K562 (cell line): Measurements from ENCODE around the gene ZNF169. TPM values are rescaled to one million over a fixed set of nuclear protein-coding genes. Genes with fewer than 3 reads are reported as not detected.

Source experiments
- ATAC-seq: fragments of 200-7000 bp; cut with Tn5 transposase; 3 replicates; pipeline ENCODE4 v1.9.1; 2020; ENCODE audit warnings: moderate library complexity
- BruUV-seq: library from RNA; stranded (reverse); fragments of 400-500 nt; replicated peaks from 2 replicates; lab custom pipeline; 2021; lab: Mats Ljungman, UMichigan
- CTCF ChIA-PET: fragments of 300-600 bp; formaldehyde crosslinking; extraction: SDS; loops from one replicate; lab custom pipeline; 2021; ENCODE audit warnings: low intra/inter-chr PET ratio; lab: Yijun Ruan, JAX
- POLR2A ChIA-PET: fragments of 300-600, 350-650 bp; sonication (Branson Sonifier 250); formaldehyde crosslinking; extraction: SDS; loops from one replicate; lab custom pipeline; 2021; ENCODE audit warnings: antibody characterized with exemption, inconsistent platforms; lab: Yijun Ruan, JAX
- DNase-seq, 4 experiments: peaks; one replicate each; pipeline versions ENCODE4 v3.0.0 to v3.0.0-alpha.2; 2011 to 2018; ENCODE audit warnings: low spot score in 3 of 4, mixed read lengths in 3 of 4; ENCODE audit errors: extremely low read depth in 1 of 4
- FAIRE-seq: peaks from 2 replicates; lab custom pipeline; 2011; peaks lifted over from hg19 to GRCh38; lab: Jason Lieb, UNC
- H2AFZ ChIP-seq: 2 replicates; pipeline ENCODE4 v1.6.0; 2011; ENCODE audit warnings: low read depth, low read length, control low read depth, inconsistent platforms
- H3K27ac ChIP-seq: fragments of 200-600 bp; 3 replicates; pipeline ENCODE4 v1.8.0; 2011; ENCODE audit warnings: low read depth, mild to moderate bottlenecking, control low read depth, inconsistent platforms, low read length, moderate library complexity, mixed read lengths; ENCODE audit errors: extremely low read depth
- H3K27me3 ChIP-seq, 2 experiments: fragments of 300-600 bp in 1 of 2; 2 replicates in 1 of 2; 3 replicates in 1 of 2; pipeline versions ENCODE4 v1.6.0 to v1.8.0; 2011; ENCODE audit warnings: inconsistent platforms in 2 of 2, low read length in 2 of 2, mild to moderate bottlenecking in 1 of 2, mixed read lengths in 1 of 2, moderate library complexity in 1 of 2; ENCODE audit not compliant: control insufficient read depth in 2 of 2, insufficient read depth in 2 of 2
- H3K36me3 ChIP-seq: fragments of 300-600 bp; 3 replicates; pipeline ENCODE4 v1.8.0; 2011; ENCODE audit warnings: mild to moderate bottlenecking, low read length, inconsistent platforms; ENCODE audit not compliant: control insufficient read depth, insufficient read depth
- H3K4me1 ChIP-seq, 2 experiments: fragments of 200-600 bp in 1 of 2; replicated peaks in 1 of 2; 2 replicates in 1 of 2; 3 replicates in 1 of 2; pipeline versions ENCODE4 v1.5.1 to v1.8.0; 2011; ENCODE audit warnings: inconsistent platforms in 2 of 2, low read length in 2 of 2, mild to moderate bottlenecking in 1 of 2, mixed read lengths in 1 of 2, moderate library complexity in 1 of 2; ENCODE audit not compliant: control insufficient read depth in 2 of 2, insufficient read depth in 2 of 2
- H3K4me2 ChIP-seq: 2 replicates; pipeline ENCODE4 v1.6.1; 2011; ENCODE audit warnings: low read length, control low read depth, inconsistent platforms, mixed read lengths; ENCODE audit not compliant: insufficient read depth
- H3K4me3 ChIP-seq: fragments of 200-600 bp; sonication (generic), shearing (Covaris generic); 2 replicates; pipeline ENCODE4 v1.5.1; 2016; ENCODE audit warnings: control low read depth, inconsistent platforms
- H3K79me2 ChIP-seq: fragments of 200-600 bp; 3 replicates; pipeline ENCODE4 v1.8.0; 2011; ENCODE audit warnings: low read length, inconsistent platforms; ENCODE audit not compliant: control insufficient read depth, insufficient read depth
- H3K9ac ChIP-seq, 2 experiments: 2 replicates each; pipeline versions ENCODE4 v1.6.0 to v1.6.1; 2011; ENCODE audit warnings: low read depth in 2 of 2, low read length in 2 of 2, control low read depth in 1 of 2, inconsistent platforms in 1 of 2, mild to moderate bottlenecking in 1 of 2, mixed read lengths in 1 of 2; ENCODE audit not compliant: insufficient read depth in 1 of 2
- H3K9me1 ChIP-seq: one replicate; pipeline ENCODE4 v1.6.0; 2011; ENCODE audit warnings: inconsistent platforms, mild to moderate bottlenecking, low read length, moderate library complexity; ENCODE audit not compliant: control insufficient read depth, insufficient read depth
- H3K9me3 ChIP-seq: replicated peaks from 2 replicates; pipeline ENCODE4 v1.5.1; 2011; ENCODE audit warnings: low read depth, low read length, inconsistent platforms; ENCODE audit not compliant: control insufficient read depth, insufficient read depth
- H4K20me1 ChIP-seq: replicated peaks from 2 replicates; pipeline ENCODE4 v1.6.1; 2011; ENCODE audit warnings: low read length, inconsistent platforms, mixed read lengths; ENCODE audit not compliant: control insufficient read depth, insufficient read depth
- ATF3 ChIP-seq, 2 experiments: fragments of 450-650 bp in 1 of 2; sonication (generic) in 1 of 2; formaldehyde crosslinking in 1 of 2; IDR thresholded peaks in 1 of 2; conservative IDR thresholded peaks in 1 of 2; 2 replicates each; pipeline versions ENCODE4 v1.6.1 to v1.8.1; 2016 to 2023; ENCODE audit warnings: mild to moderate bottlenecking in 2 of 2, moderate library complexity in 2 of 2, inconsistent platforms in 1 of 2, missing genetic modification reagents in 1 of 2
- C11orf30 ChIP-seq: fragments of 450-650 bp; IDR thresholded peaks from 2 replicates; pipeline ENCODE4 v1.6.1; 2016; ENCODE audit warnings: low read depth, mild to moderate bottlenecking
- FOSL1 ChIP-seq: fragments of 200-800 bp; sonication (Bioruptor generic); conservative IDR thresholded peaks from 2 replicates; pipeline ENCODE4 v1.6.1; 2016; ENCODE audit warnings: missing genetic modification characterization, missing compliant biosample characterization
- JUND ChIP-seq, 2 experiments: IDR thresholded peaks; 2 replicates in 1 of 2; 3 replicates in 1 of 2; pipeline ENCODE4 v1.6.1; 2011; ENCODE audit warnings: borderline replicate concordance in 2 of 2, low read depth in 2 of 2, low read length in 2 of 2, improper control_type of control experiment in 1 of 2, missing biosample characterization in 1 of 2, missing genetic modification characterization in 1 of 2, missing genetic modification reagents in 1 of 2
- MEIS2 ChIP-seq: fragments of 450-650 bp; IDR thresholded peaks from 2 replicates; pipeline ENCODE4 v1.6.1; 2014; ENCODE audit warnings: mild to moderate bottlenecking; ENCODE audit not compliant: partially characterized antibody
- PKNOX1 ChIP-seq: fragments of 450-650 bp; IDR thresholded peaks from 2 replicates; pipeline ENCODE4 v1.6.1; 2016
- WGBS: fragments of 100-300 bp; shearing (Covaris generic); methylation state at CpG from one replicate; pipeline ENCODE4 v1.1.6; 2016; ENCODE audit warnings: low coverage, mixed read lengths; ENCODE audit not compliant: insufficient coverage; ENCODE audit errors: missing lambda C conversion rate; 5-methylcytosine and 5-hydroxymethylcytosine counted together
- in situ Hi-C: fragments of 300-500 bp; cut with MboI; formaldehyde crosslinking; loops from 4 replicates; pipeline ENCODE4 v1.15.0; 2018; ENCODE audit warnings: inconsistent platforms, mixed read lengths
- intact Hi-C: fragments of 100-400 bp; cut with micrococcal nuclease; formaldehyde crosslinking; loops from 2 replicates; pipeline ENCODE4 v1.14.2; 2022
- polyA plus RNA-seq, 8 experiments: library from polyadenylated mRNA; depleted of rRNA in 4 of 8; stranded (reverse) in 5 of 8; unstranded in 3 of 8; fragments of >200 nt; fragmentation: Nextera tagmentation in 2 of 8; fragmentation: Illumina TruSeq in 1 of 8; extraction: Ambion mirVana in 2 of 8; extraction: Trizol in 1 of 8; gene quantifications; 2 replicates each; pipeline versions ENCODE4 v1.2.1 to v1.2.3, GENCODE V29; 2011 to 2014; ENCODE audit warnings: inconsistent platforms in 1 of 8, missing spikeins in 1 of 8
- total RNA-seq, 7 experiments: library from RNA; depleted of rRNA in 6 of 7; stranded (reverse); fragments of >200 nt in 6 of 7; fragmentation: Illumina TruSeq in 2 of 7; extraction: Trizol in 2 of 7; gene quantifications; 2 replicates each; pipeline versions ENCODE4 v1.2.1 to v1.2.3, GENCODE V29; 2011 to 2021; ENCODE audit warnings: low replicate concordance in 1 of 7
- TF ChIP-seq, protein P1 (sequence below): sonication (generic); formaldehyde crosslinking; IDR thresholded peaks from 2 replicates; pipeline ENCODE4 v1.8.1; 2022; ENCODE audit warnings: missing genetic modification reagents
- TF ChIP-seq, protein P2 (sequence below): fragments of 250-450 bp; sonication (Bioruptor Pico); IDR thresholded peaks from 2 replicates; pipeline ENCODE4 v1.4.0; 2020; ENCODE audit warnings: mild to moderate bottlenecking, moderate library complexity, borderline replicate concordance

ZNF169 gene
- total and polyA plus RNA-seq, 9 of the 15 experiments (the other 6 are each of a cell fraction or from before 2014, with no cell fraction given) = 2.0 to 16.2 (median 5.6) TPM

GRCh38 chr9:94222870-94223269 is 36.2 kb upstream of the ZNF169 start:
- no peak overlapping the region for H3K4me2 ChIP-seq
- CTCF ChIA-PET = no interaction called here
- no peak overlapping the region for H3K4me3 ChIP-seq
- WGBS = 14% methylated on average over 1 of the region's 1 CpG
- no peaks in the 10 kb centered on the region for H3K4me1 ChIP-seq
- intact Hi-C loops (no loop called here), in situ Hi-C loops (loop anchor here (25.0 kb wide), 1 partner anchor 536 kb away; no protein-coding TSS in a partner anchor)
- H3K79me2 ChIP-seq = no peaks in the 10 kb centered on the region
- BruUV-seq = no TSS peak
- H3K9me1 ChIP-seq = no peaks in the 10 kb centered on the region
- POLR2A ChIA-PET = no interaction called here
- no peaks in the 10 kb centered on the region for H3K9me3 ChIP-seq
- no peaks in the 10 kb centered on the region for H3K36me3 ChIP-seq
- H4K20me1 ChIP-seq = no peaks in the 10 kb centered on the region
- H3K9ac ChIP-seq = no peak overlapping the region
- no peak overlapping the region for H2AFZ ChIP-seq
- TF ChIP-seq ATF3 (IDR thresholded peaks at IDR 0.05) (peak; percentile 72), ATF3 (CRISPR knock-in tag; conservative IDR thresholded peaks at IDR 0.05) (no peak), MEIS2 (peak; percentile 63), PKNOX1 (peak; percentile 78), JUND (IDR thresholded peaks at IDR 0.05; ENCODE audit: borderline replicate concordance, low read depth, low read length) (peak; percentile 37; the same call in 1 of the 2 replicates), JUND (tag; IDR thresholded peaks at IDR 0.05; ENCODE audit: borderline replicate concordance, low read depth, low read length) (no peak), FOSL1 (peak; percentile 56), C11orf30 (0 out of 2 replicates have a peak, but pooled peaks have one; percentile 8)
- TF ChIP-seq, protein P1, sequence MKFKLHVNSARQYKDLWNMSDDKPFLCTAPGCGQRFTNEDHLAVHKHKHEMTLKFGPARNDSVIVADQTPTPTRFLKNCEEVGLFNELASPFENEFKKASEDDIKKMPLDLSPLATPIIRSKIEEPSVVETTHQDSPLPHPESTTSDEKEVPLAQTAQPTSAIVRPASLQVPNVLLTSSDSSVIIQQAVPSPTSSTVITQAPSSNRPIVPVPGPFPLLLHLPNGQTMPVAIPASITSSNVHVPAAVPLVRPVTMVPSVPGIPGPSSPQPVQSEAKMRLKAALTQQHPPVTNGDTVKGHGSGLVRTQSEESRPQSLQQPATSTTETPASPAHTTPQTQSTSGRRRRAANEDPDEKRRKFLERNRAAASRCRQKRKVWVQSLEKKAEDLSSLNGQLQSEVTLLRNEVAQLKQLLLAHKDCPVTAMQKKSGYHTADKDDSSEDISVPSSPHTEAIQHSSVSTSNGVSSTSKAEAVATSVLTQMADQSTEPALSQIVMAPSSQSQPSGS (CRISPR knock-in tag) = no peak
- TF ChIP-seq, protein P2, sequence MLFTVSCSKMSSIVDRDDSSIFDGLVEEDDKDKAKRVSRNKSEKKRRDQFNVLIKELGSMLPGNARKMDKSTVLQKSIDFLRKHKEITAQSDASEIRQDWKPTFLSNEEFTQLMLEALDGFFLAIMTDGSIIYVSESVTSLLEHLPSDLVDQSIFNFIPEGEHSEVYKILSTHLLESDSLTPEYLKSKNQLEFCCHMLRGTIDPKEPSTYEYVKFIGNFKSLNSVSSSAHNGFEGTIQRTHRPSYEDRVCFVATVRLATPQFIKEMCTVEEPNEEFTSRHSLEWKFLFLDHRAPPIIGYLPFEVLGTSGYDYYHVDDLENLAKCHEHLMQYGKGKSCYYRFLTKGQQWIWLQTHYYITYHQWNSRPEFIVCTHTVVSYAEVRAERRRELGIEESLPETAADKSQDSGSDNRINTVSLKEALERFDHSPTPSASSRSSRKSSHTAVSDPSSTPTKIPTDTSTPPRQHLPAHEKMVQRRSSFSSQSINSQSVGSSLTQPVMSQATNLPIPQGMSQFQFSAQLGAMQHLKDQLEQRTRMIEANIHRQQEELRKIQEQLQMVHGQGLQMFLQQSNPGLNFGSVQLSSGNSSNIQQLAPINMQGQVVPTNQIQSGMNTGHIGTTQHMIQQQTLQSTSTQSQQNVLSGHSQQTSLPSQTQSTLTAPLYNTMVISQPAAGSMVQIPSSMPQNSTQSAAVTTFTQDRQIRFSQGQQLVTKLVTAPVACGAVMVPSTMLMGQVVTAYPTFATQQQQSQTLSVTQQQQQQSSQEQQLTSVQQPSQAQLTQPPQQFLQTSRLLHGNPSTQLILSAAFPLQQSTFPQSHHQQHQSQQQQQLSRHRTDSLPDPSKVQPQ (CRISPR knock-in tag) = no peak
- H3K27me3 ChIP-seq = no peaks in the 10 kb centered on the region
- H3K27ac ChIP-seq = no peak overlapping the region
- DNase-seq = no peak
- ATAC-seq = no peak
- no peak for FAIRE-seq
